Endothelial cell of umbilical vein (primary cell): ENCODE results near the gene NOD2.

Experiments
- CTCF ChIP-seq, 2 donors: IDR thresholded peaks; 1 replicate in 1 of 2; 2 replicates in 1 of 2; pipeline ENCODE4 v1.5.1; 2011; ENCODE audit warnings: low read length in 2 of 2, mild to moderate bottlenecking in 2 of 2, moderate library complexity in 2 of 2, control low read depth in 1 of 2, inconsistent platforms in 1 of 2, low read depth in 1 of 2; ENCODE audit not compliant: insufficient read depth in 1 of 2; ENCODE audit errors: extremely low read depth in 1 of 2
- EZH2 ChIP-seq: IDR thresholded peaks from 2 replicates; pipeline ENCODE4 v1.6.1; 2012; ENCODE audit warnings: borderline replicate concordance, low read depth, mild to moderate bottlenecking, moderate library complexity, low read length, inconsistent platforms; ENCODE audit not compliant: severe bottlenecking
- JUN ChIP-seq: IDR thresholded peaks from 2 replicates; pipeline ENCODE4 v1.6.1; 2011; ENCODE audit warnings: borderline replicate concordance, low read depth; ENCODE audit not compliant: insufficient read length, insufficient read depth
- MAX ChIP-seq: IDR thresholded peaks from 2 replicates; pipeline ENCODE4 v1.6.1; 2011; ENCODE audit not compliant: insufficient read depth, insufficient read length
- MYC ChIP-seq: IDR thresholded peaks from one replicate; pipeline ENCODE4 v1.6.1; 2011; ENCODE audit warnings: mild to moderate bottlenecking, low read depth, low read length
- POLR2A ChIP-seq: IDR thresholded peaks from 2 replicates; pipeline ENCODE4 v1.6.1; 2012; ENCODE audit warnings: low read depth, mild to moderate bottlenecking, control low read depth, low read length
- POLR2AphosphoS5 ChIP-seq: IDR thresholded peaks from 2 replicates; pipeline ENCODE4 v1.6.1; 2012; ENCODE audit warnings: low read depth, mild to moderate bottlenecking, control low read depth, low read length, moderate library complexity; ENCODE audit not compliant: insufficient read depth

- TF ChIP-seq POLR2AphosphoS5, result no peak
- TF ChIP-seq CTCF (IDR thresholded peaks at IDR 0.05; ENCODE audit: extremely low read depth in 1 of 2, insufficient read depth in 1 of 2, low read depth in 1 of 2, low read length in 2 of 2), result no peak
- no peak for TF ChIP-seq POLR2A
- no peak for TF ChIP-seq EZH2
- TF ChIP-seq MYC, result no peak
- TF ChIP-seq JUN, result no peak
- no peak for TF ChIP-seq MAX
Measured at GRCh38 chr16:50696575-50697420, 3.4 kb downstream of the NOD2 start.
